HepG2 (cell line): ENCODE results near the gene OR7G3. TPM values are rescaled to one million over a fixed set of nuclear protein-coding genes. Genes with fewer than 3 reads are reported as not detected.

ENCODE experiments used
- ATAC-seq: fragments of 200-7000 bp; cut with Tn5 transposase; 3 replicates; pipeline ENCODE4 v1.9.1; 2020; ENCODE audit warnings: mild to moderate bottlenecking, moderate library complexity
- BruUV-seq: library from RNA; stranded (reverse); fragments of 400-500 nt; replicated peaks from 2 replicates; lab custom pipeline; 2021; lab: Mats Ljungman, UMichigan
- CTCF ChIA-PET: fragments of 300-600 bp; formaldehyde crosslinking; extraction: SDS; loops from one replicate; lab custom pipeline; 2021; ENCODE audit warnings: low total read pairs, inconsistent platforms, low intra/inter-chr PET ratio; lab: Yijun Ruan, JAX
- POLR2A ChIA-PET: fragments of 350-600 bp; sonication (Branson Sonifier 250); formaldehyde crosslinking; loops from one replicate; lab custom pipeline; 2020; ENCODE audit warnings: antibody characterized with exemption, inconsistent platforms; lab: Yijun Ruan, JAX
- DNase-seq: peaks from one replicate; pipeline ENCODE4 v3.0.0-alpha.2; 2015; ENCODE audit warnings: low spot score
- FAIRE-seq: peaks from 3 replicates; lab custom pipeline; 2011; peaks lifted over from hg19 to GRCh38; lab: Jason Lieb, UNC
- H2AFZ ChIP-seq: one replicate; pipeline ENCODE4 v1.6.1; 2011; ENCODE audit warnings: low read length, inconsistent platforms
- H3K27ac ChIP-seq: fragments of 300-600 bp; 3 replicates; pipeline ENCODE4 v1.8.0; 2011; ENCODE audit warnings: mixed run types, mild to moderate bottlenecking, mixed read lengths, low read length, inconsistent platforms; ENCODE audit not compliant: insufficient read depth; ENCODE audit errors: extremely low read length
- H3K27me3 ChIP-seq, 2 experiments: fragments of 200-600 bp in 1 of 2; 2 replicates in 1 of 2; 3 replicates in 1 of 2; pipeline versions ENCODE4 v1.6.0 to v1.8.0; 2011; ENCODE audit warnings: low read length in 2 of 2, mild to moderate bottlenecking in 2 of 2, moderate library complexity in 2 of 2, inconsistent platforms in 1 of 2; ENCODE audit not compliant: insufficient read depth in 2 of 2, control insufficient read depth in 1 of 2
- H3K36me3 ChIP-seq, 2 experiments: fragments of 200-600 bp in 1 of 2; replicated peaks in 1 of 2; 2 replicates in 1 of 2; 3 replicates in 1 of 2; pipeline versions ENCODE4 v1.5.1 to v1.8.0; 2011; ENCODE audit warnings: low read length in 2 of 2, inconsistent platforms in 1 of 2; ENCODE audit not compliant: insufficient read depth in 2 of 2, control insufficient read depth in 1 of 2
- H3K4me1 ChIP-seq: 2 replicates; pipeline ENCODE4 v1.5.1; 2012; ENCODE audit warnings: low read length, inconsistent platforms; ENCODE audit not compliant: insufficient read depth
- H3K4me2 ChIP-seq: 2 replicates; pipeline ENCODE4 v1.6.0; 2011; ENCODE audit warnings: low read depth, low read length, inconsistent platforms
- H3K4me3 ChIP-seq, 3 experiments: fragments of 200-600 bp in 1 of 3; sonication (generic), shearing (Covaris generic) in 1 of 3; replicated peaks in 1 of 3; 2 replicates each; pipeline ENCODE4 v1.5.1; 2011 to 2016; ENCODE audit warnings: low read length in 3 of 3, inconsistent platforms in 2 of 3, low read depth in 2 of 3, mild to moderate bottlenecking in 2 of 3, control low read depth in 1 of 3, mixed read lengths in 1 of 3; ENCODE audit not compliant: insufficient read depth in 1 of 3
- H3K79me2 ChIP-seq: one replicate; pipeline ENCODE4 v1.6.1; 2011; ENCODE audit warnings: low read length, inconsistent platforms; ENCODE audit not compliant: insufficient read depth
- H3K9ac ChIP-seq: 2 replicates; pipeline ENCODE4 v1.6.0; 2011; ENCODE audit warnings: mild to moderate bottlenecking, low read depth, low read length, inconsistent platforms; ENCODE audit not compliant: insufficient read depth
- H3K9me3 ChIP-seq: 2 replicates; pipeline ENCODE4 v1.5.1; 2012; ENCODE audit warnings: mild to moderate bottlenecking, low read length
- H4K20me1 ChIP-seq: 2 replicates; pipeline ENCODE4 v1.6.0; 2011; ENCODE audit warnings: inconsistent platforms, mild to moderate bottlenecking, low read length, moderate library complexity; ENCODE audit not compliant: insufficient read depth
- ASH2L ChIP-seq: fragments of 300-600, 200-600 bp; sonication (generic); IDR thresholded peaks from 2 replicates; pipeline ENCODE4 v1.7.0; 2017; ENCODE audit warnings: low read depth, mild to moderate bottlenecking, moderate library complexity, mixed read lengths, low read length; ENCODE audit not compliant: insufficient read length
- GTF3A ChIP-seq: sonication (generic); formaldehyde crosslinking; conservative IDR thresholded peaks from 2 replicates; pipeline ENCODE4 v1.4.0; 2020; ENCODE audit warnings: mild to moderate bottlenecking, missing genetic modification reagents
- MBD4 ChIP-seq: IDR thresholded peaks from 2 replicates; pipeline ENCODE4 v1.6.1; 2012; ENCODE audit warnings: low read length, inconsistent platforms, borderline replicate concordance
- MED13 ChIP-seq: sonication (generic); formaldehyde crosslinking; IDR thresholded peaks from 2 replicates; pipeline ENCODE4 v1.5.0; 2020; ENCODE audit warnings: missing genetic modification reagents
- MXD3 ChIP-seq: IDR thresholded peaks from 2 replicates; pipeline ENCODE4 v1.6.1; 2016; ENCODE audit warnings: mild to moderate bottlenecking, missing biosample characterization, missing genetic modification reagents
- PHF8 ChIP-seq: sonication (generic); formaldehyde crosslinking; IDR thresholded peaks from 2 replicates; pipeline ENCODE4 v1.5.0; 2020; ENCODE audit warnings: missing genetic modification reagents
- SMARCE1 ChIP-seq: fragments of 450-650 bp; IDR thresholded peaks from 2 replicates; pipeline ENCODE4 v1.6.1; 2017; ENCODE audit warnings: borderline replicate concordance
- SP5 ChIP-seq: IDR thresholded peaks from 2 replicates; pipeline ENCODE4 v1.6.1; 2016; ENCODE audit warnings: low read depth, borderline replicate concordance
- ZNF235 ChIP-seq: sonication (generic); formaldehyde crosslinking; IDR thresholded peaks from 2 replicates; pipeline ENCODE4 v1.8.1; 2023; ENCODE audit warnings: mild to moderate bottlenecking, missing genetic modification reagents, borderline replicate concordance
- ZNF530 ChIP-seq: sonication (generic); formaldehyde crosslinking; IDR thresholded peaks from 2 replicates; pipeline ENCODE4 v1.5.0; 2020; ENCODE audit warnings: low read depth, mild to moderate bottlenecking, missing genetic modification reagents
- ZNF713 ChIP-seq: sonication (generic); formaldehyde crosslinking; IDR thresholded peaks from 2 replicates; pipeline ENCODE4 v1.4.0; 2020; ENCODE audit warnings: mild to moderate bottlenecking, missing genetic modification reagents
- ZNF776 ChIP-seq: sonication (generic); formaldehyde crosslinking; IDR thresholded peaks from 2 replicates; pipeline ENCODE4 v1.4.0; 2020; ENCODE audit warnings: mild to moderate bottlenecking, missing genetic modification reagents
- ZNF841 ChIP-seq: sonication (generic); formaldehyde crosslinking; IDR thresholded peaks from 2 replicates; pipeline ENCODE4 v1.8.1; 2023; ENCODE audit warnings: missing genetic modification reagents, borderline replicate concordance
- ZSCAN25 ChIP-seq: sonication (generic); formaldehyde crosslinking; IDR thresholded peaks from 2 replicates; pipeline ENCODE4 v1.8.0; 2022; ENCODE audit warnings: mild to moderate bottlenecking, missing genetic modification reagents
- WGBS: methylation state at CpG from one replicate; pipeline ENCODE4 v1.1.6; 2017; ENCODE audit warnings: low lambda C conversion rate; 5-methylcytosine and 5-hydroxymethylcytosine counted together
- in situ Hi-C: cut with HindIII; loops from 2 replicates; pipeline ENCODE4 v1.10.0; 2017; ENCODE audit warnings: low pct_unique_long_range_greater_than_20kb; ENCODE audit not compliant: extremely low pct_ligation_motif_present
- intact Hi-C: fragments of 100-400 bp; cut with micrococcal nuclease; formaldehyde crosslinking; loops from one replicate; pipeline ENCODE4 v1.10.0; 2022; ENCODE audit not compliant: unreplicated experiment
- polyA plus RNA-seq, 8 experiments: library from polyadenylated mRNA; depleted of rRNA in 3 of 8; stranded (reverse) in 7 of 8; unstranded in 1 of 8; fragments of >200 nt; fragmentation: Illumina TruSeq in 4 of 8; extraction: Trizol in 4 of 8; gene quantifications; 2 replicates each; pipeline versions ENCODE4 v1.2.1 to v1.2.3, GENCODE V29; 2011 to 2016; ENCODE audit warnings: low read depth in 4 of 8, missing spikeins in 1 of 8, mixed read lengths in 1 of 8; ENCODE audit not compliant: insufficient read depth in 1 of 8
- total RNA-seq, 5 experiments: library from RNA; depleted of rRNA; stranded (reverse); fragments of >200 nt; fragmentation: Illumina TruSeq; extraction: Trizol; gene quantifications; 2 replicates each; pipeline ENCODE4 v1.2.3, GENCODE V29; 2016; ENCODE audit warnings: low read depth in 1 of 5
- TF ChIP-seq, protein P1 (sequence below): sonication (generic); formaldehyde crosslinking; IDR thresholded peaks from 2 replicates; pipeline ENCODE4 v1.5.0; 2020; ENCODE audit warnings: mild to moderate bottlenecking, missing genetic modification reagents, borderline replicate concordance
- TF ChIP-seq, protein P2 (sequence below): sonication (generic); formaldehyde crosslinking; IDR thresholded peaks from 2 replicates; pipeline ENCODE4 v1.5.0; 2020; ENCODE audit warnings: mild to moderate bottlenecking, missing genetic modification reagents

OR7G3 gene
- total and polyA plus RNA-seq, 2 of the 13 experiments (the other 11 are each of a cell fraction or from before 2014, with no cell fraction given), result not detected

- Histone ChIP-seq H3K27ac (no peak overlapping the region), H4K20me1 (no peaks in the 10 kb centered on the region), H3K27me3 (no peaks in the 10 kb centered on the region), H3K9me3 (no peaks in the 10 kb centered on the region)
- intact Hi-C loops, result no loop called here
- WGBS, result over 99% methylated on average over 3 of the region's 3 CpGs
- no peak for FAIRE-seq
- no TSS peak for BruUV-seq
- in situ Hi-C loops, result no loop called here
- TF ChIP-seq SMARCE1 (no peak), ASH2L (no peak), ZNF776 (CRISPR knock-in tag) (no peak), MBD4 (no peak), ZNF841 (CRISPR knock-in tag) (no peak)
- TF ChIP-seq, protein P1, sequence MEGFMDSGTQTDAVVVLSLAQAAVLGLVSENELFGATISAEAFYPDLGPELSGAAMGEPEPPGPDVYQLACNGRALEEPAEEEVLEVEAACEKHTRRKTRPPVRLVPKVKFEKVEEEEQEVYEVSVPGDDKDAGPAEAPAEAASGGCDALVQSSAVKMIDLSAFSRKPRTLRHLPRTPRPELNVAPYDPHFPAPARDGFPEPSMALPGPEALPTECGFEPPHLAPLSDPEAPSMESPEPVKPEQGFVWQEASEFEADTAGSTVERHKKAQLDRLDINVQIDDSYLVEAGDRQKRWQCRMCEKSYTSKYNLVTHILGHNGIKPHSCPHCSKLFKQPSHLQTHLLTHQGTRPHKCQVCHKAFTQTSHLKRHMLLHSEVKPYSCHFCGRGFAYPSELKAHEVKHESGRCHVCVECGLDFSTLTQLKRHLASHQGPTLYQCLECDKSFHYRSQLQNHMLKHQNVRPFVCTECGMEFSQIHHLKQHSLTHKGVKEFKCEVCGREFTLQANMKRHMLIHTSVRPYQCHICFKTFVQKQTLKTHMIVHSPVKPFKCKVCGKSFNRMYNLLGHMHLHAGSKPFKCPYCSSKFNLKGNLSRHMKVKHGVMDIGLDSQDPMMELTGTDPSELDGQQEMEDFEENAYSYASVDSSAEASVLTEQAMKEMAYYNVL (CRISPR knock-in tag), result no peak
- TF ChIP-seq, all 625 proteins: peak for 0
- H3K36me3 ChIP-seq, result peaks cover 23 to 40% of the 10 kb centered on the region in 2 experiments
- H3K4me2 ChIP-seq, result no peak overlapping the region
- no peak overlapping the region for H3K9ac ChIP-seq
- no peak overlapping the region for H3K4me3 ChIP-seq
- no peaks in the 10 kb centered on the region for H3K79me2 ChIP-seq
- DNase-seq, result no peak
- H2AFZ ChIP-seq, result no peak overlapping the region
- ChIA-PET POLR2A (no interaction called here), CTCF (no interaction called here)
- no peak for ATAC-seq
- H3K4me1 ChIP-seq, result no peaks in the 10 kb centered on the region
Observed at GRCh38 chr19:9165261-9165660, 38.5 kb upstream of the OR7G3 start.

DNA sequence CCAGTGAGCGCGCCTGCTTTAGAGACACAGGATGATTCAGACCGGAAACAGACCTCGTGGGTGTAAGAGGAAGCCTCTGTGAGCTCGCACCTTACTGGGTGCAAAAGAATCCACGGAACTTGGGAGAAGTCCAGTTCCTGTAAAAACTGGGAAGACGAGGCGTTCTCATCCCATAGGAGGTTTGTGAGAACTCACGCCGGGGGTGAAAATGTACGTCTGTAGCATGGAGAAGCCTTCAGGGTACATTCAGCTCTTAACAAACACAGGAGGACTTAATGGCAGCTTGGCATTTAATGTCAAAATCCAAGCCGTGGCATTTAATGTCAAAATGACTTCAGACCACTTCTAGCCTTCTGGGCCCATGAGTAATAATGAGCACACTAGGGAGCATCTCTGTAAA is 34.7 kb upstream of the OR7G3 start:
- peaks cover 49 to 76% of the 10 kb centered on the region in 2 experiments for H3K36me3 ChIP-seq
- ATAC-seq (no peak), DNase-seq (no peak), FAIRE-seq (no peak)
- H3K27me3 ChIP-seq, result no peaks in the 10 kb centered on the region
- no peak overlapping the region for H3K9ac ChIP-seq
- in situ Hi-C loops (no loop called here), intact Hi-C loops (no loop called here)
- H3K27ac ChIP-seq, result no peak overlapping the region
- ChIA-PET CTCF (no interaction called here), POLR2A (no interaction called here)
- no peaks in the 10 kb centered on the region for H3K79me2 ChIP-seq
- no peaks in the 10 kb centered on the region for H3K9me3 ChIP-seq
- H2AFZ ChIP-seq, result no peak overlapping the region
- H4K20me1 ChIP-seq, result no peaks in the 10 kb centered on the region
- no peak overlapping the region for H3K4me2 ChIP-seq
- WGBS, result over 99% methylated on average over 12 of the region's 12 CpGs
- H3K4me3 ChIP-seq, result no peak overlapping the region
- H3K4me1 ChIP-seq, result no peaks in the 10 kb centered on the region
- no TSS peak for BruUV-seq
- no peak for TF ChIP-seq MED13 (CRISPR knock-in tag)
- no peak for TF ChIP-seq ZNF713
- no peak for TF ChIP-seq ZNF530
- TF ChIP-seq ZSCAN25 (CRISPR knock-in tag), result no peak
- TF ChIP-seq ZNF235 (CRISPR knock-in tag), result no peak
- no peak for TF ChIP-seq GTF3A
- no peak for TF ChIP-seq SP5
- TF ChIP-seq PHF8, result no peak
- no peak for TF ChIP-seq MXD3 (CRISPR knock-in tag)
- TF ChIP-seq, protein P2, sequence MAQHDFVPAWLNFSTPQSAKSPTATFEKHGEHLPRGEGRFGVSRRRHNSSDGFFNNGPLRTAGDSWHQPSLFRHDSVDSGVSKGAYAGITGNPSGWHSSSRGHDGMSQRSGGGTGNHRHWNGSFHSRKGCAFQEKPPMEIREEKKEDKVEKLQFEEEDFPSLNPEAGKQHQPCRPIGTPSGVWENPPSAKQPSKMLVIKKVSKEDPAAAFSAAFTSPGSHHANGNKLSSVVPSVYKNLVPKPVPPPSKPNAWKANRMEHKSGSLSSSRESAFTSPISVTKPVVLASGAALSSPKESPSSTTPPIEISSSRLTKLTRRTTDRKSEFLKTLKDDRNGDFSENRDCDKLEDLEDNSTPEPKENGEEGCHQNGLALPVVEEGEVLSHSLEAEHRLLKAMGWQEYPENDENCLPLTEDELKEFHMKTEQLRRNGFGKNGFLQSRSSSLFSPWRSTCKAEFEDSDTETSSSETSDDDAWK (CRISPR knock-in tag), result no peak
